ENCODE data around the gene CACNA1S. TPM values are rescaled to one million over a fixed set of nuclear protein-coding genes. Genes with fewer than 3 reads are reported as not detected.

The CACNA1S gene
- total RNA-seq, 6 experiments from 2014 or later, result not detected

- Mint-ChIP-seq H3K36me3 (ENCODE audit: low read depth) (no peaks in the 10 kb centered on the region), H3K9me3 (no peaks in the 10 kb centered on the region), H3K27me3 (ENCODE audit: insufficient read depth) (peaks cover 44% of the 10 kb centered on the region), H3K4me1 (ENCODE audit: low read depth) (no peaks in the 10 kb centered on the region), H3K27ac (no peak overlapping the region), H3K4me3 (no peak overlapping the region)
- no peak for DNase-seq
- no peak for TF ChIP-seq CTCF (IDR thresholded peaks at IDR 0.05)
These were observed 1.6 kb downstream of the CACNA1S start for GRCh38 chr1:201110616-201111015.

- Mint-ChIP-seq H3K27me3 (ENCODE audit: insufficient read depth) (peaks cover 48% of the 10 kb centered on the region), H3K27ac (no peak overlapping the region), H3K4me3 (no peak overlapping the region), H3K9me3 (no peaks in the 10 kb centered on the region), H3K4me1 (ENCODE audit: low read depth) (no peaks in the 10 kb centered on the region), H3K36me3 (ENCODE audit: low read depth) (no peaks in the 10 kb centered on the region)
- no peak for DNase-seq
- TF ChIP-seq CTCF (IDR thresholded peaks at IDR 0.05), result no peak
These were observed 2.1 kb downstream of the CACNA1S start for GRCh38 chr1:201110138-201110537.

GRCh38 chr1:201109651-201110050, 2.6 kb downstream of the CACNA1S start:
- no peak for DNase-seq
- Mint-ChIP-seq H3K4me3 (no peak overlapping the region), H3K4me1 (ENCODE audit: low read depth) (no peaks in the 10 kb centered on the region), H3K9me3 (no peaks in the 10 kb centered on the region), H3K27ac (no peak overlapping the region), H3K27me3 (ENCODE audit: insufficient read depth) (peaks cover 49% of the 10 kb centered on the region), H3K36me3 (ENCODE audit: low read depth) (no peaks in the 10 kb centered on the region)
- no peak for TF ChIP-seq CTCF (IDR thresholded peaks at IDR 0.05)

GRCh38 chr1:201108614-201109013, 3.6 kb downstream of the CACNA1S start:
- H3K4me1 Mint-ChIP-seq (ENCODE audit: low read depth), result no peaks in the 10 kb centered on the region
- H3K9me3 Mint-ChIP-seq, result no peaks in the 10 kb centered on the region
- no peak for TF ChIP-seq CTCF (IDR thresholded peaks at IDR 0.05)
- DNase-seq, result no peak
- H3K27ac Mint-ChIP-seq, result no peak overlapping the region
- peaks cover 45% of the 10 kb centered on the region for H3K27me3 Mint-ChIP-seq (ENCODE audit: insufficient read depth)
- H3K36me3 Mint-ChIP-seq (ENCODE audit: low read depth), result no peaks in the 10 kb centered on the region
- H3K4me3 Mint-ChIP-seq, result no peak overlapping the region

GRCh38 chr1:201105688-201106087, 6.5 kb downstream of the CACNA1S start:
- H3K4me1 Mint-ChIP-seq (ENCODE audit: low read depth), result no peaks in the 10 kb centered on the region
- H3K4me3 Mint-ChIP-seq, result no peak overlapping the region
- no peak overlapping the region for H3K27ac Mint-ChIP-seq
- H3K9me3 Mint-ChIP-seq, result no peaks in the 10 kb centered on the region
- no peaks in the 10 kb centered on the region for H3K36me3 Mint-ChIP-seq (ENCODE audit: low read depth)
- no peak for TF ChIP-seq CTCF (IDR thresholded peaks at IDR 0.05)
- peaks cover 58% of the 10 kb centered on the region for H3K27me3 Mint-ChIP-seq (ENCODE audit: insufficient read depth)
- DNase-seq, result no peak

- H3K9me3 Mint-ChIP-seq, result no peaks in the 10 kb centered on the region
- DNase-seq, result no peak
- H3K27me3 Mint-ChIP-seq (ENCODE audit: insufficient read depth), result peaks cover 58% of the 10 kb centered on the region
- H3K27ac Mint-ChIP-seq, result no peak overlapping the region
- no peak overlapping the region for H3K4me3 Mint-ChIP-seq
- no peaks in the 10 kb centered on the region for H3K36me3 Mint-ChIP-seq (ENCODE audit: low read depth)
- TF ChIP-seq CTCF (IDR thresholded peaks at IDR 0.05), result no peak
- no peaks in the 10 kb centered on the region for H3K4me1 Mint-ChIP-seq (ENCODE audit: low read depth)
These were observed 8.1 kb downstream of the CACNA1S start for GRCh38 chr1:201104141-201104540.
